ENCODE measurements around the gene AGBL4. TPM values are rescaled to one million over a fixed set of nuclear protein-coding genes. Genes with fewer than 3 reads are reported as not detected.
"Not testable (repeated sequence)": the region's sequence is repeated elsewhere in the genome, so short reads cannot be mapped to it uniquely, and the experiment has no call there.

The AGBL4 gene
- total RNA-seq, 1 donor from 2014 or later, result 0.52 TPM

DNA sequence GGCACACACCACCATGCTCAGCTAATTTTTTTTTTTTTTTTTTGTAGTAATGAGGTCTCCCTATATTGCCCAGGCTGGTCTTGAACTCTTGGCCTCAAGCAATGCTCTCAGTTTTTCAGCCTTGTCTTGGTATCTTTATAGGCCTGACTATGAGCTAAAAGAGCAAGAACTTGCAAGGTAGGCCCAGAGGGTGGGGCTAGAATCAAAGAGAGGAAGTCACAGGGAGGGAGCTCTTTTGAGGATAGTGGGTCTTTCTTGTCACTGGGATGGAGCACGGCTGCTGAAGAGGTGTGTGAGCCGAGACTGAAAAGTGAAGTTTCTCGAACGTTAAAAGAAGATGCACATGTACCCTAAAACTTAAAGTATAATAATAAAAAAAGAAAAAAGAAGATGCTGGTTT lies 987.1 kb downstream of the AGBL4 start:
- no peak for DNase-seq (ENCODE audit: low spot score)

DNA sequence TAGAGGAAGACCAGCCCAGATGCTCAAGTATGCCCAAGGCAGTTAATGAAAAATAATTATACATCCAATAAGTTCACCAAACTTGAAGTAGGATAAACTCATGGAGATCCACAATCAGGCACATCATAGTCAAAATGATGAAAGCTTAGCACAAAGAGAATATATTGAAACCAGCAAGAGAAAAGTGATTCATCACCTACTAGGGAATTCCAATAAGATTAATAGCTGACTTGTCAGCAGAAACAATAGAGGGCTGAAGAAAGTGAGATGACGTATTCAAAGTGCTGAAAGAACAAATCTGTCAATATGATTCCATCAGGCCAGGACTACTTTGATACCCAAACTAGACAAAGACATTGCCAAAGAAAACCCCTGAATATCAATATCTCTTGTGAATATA lies 995.4 kb downstream of the AGBL4 start:
- DNase-seq (ENCODE audit: low spot score), result no peak

DNA sequence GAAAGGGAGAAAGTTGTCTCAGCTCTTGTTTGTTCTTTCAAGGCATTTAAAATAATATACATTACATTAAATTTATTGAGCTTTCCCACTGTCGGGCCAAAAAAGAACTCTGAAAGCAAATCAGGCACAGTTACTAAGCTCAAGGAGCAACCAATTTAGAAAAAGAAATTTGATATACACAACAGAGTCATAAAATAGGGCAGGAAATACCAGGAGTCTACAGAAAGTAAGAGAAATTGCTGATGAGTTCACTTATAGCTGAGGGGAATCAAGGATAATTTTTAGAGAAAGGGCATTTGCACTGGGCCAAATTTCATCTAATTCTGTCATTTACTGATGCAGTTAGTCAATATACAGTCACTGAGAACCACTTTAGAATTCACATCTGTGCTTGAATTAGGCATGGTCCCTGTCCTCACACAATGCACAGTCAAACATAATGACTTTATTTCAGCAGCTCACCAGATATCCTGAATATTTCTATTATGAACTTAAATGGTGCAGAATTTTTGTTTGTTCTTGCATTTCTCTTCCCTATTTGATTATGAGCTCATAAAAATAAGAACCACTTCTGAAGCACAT lies 997.4 kb downstream of the AGBL4 start:
- DNase-seq (ENCODE audit: low spot score), result no peak

DNA sequence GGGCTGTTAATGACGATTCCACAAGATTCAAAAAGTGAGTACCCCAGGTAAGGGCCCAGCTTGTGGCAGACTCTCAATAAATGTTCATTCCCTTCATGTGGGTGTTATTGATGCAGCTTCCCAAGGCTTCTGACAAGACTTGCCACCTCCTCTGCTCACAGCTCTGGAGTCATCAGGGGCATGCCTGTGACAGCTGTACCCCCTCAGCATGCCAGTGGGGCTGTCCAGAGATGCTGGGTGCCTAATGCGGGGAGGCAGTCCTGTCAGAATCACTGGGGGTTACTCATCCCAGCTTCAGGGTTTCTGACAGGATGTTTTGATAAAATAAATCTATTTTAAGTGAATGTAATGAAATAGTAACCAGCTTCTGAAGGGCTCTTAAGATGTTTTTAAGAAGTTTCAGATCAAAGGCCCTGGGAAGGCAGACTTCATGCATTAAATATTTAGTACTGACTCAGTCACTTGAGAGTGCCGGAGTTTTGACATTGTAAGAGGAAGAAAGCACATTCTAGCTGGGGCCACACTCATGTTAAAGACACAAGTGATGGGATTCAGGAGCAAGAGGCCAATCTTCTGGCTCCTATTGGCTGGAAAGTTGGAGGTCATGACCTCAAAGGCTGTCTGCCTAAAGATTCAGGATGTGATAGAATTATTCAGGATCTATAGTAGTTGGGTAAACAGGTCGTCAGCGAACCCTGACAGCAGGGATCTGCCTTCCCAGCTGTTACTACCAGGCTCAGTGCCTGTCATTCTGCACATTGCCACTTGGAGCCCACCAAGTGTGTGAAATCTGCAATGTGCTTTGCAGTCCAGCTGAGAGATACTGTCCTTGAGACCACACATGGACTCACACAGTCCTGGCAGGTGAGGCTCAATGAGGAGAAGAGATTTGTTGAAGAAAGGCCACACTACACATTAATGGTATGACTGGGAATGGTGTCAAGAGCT lies 1007.5 kb downstream of the AGBL4 start:
- DNase-seq (ENCODE audit: low spot score), result no peak

DNA sequence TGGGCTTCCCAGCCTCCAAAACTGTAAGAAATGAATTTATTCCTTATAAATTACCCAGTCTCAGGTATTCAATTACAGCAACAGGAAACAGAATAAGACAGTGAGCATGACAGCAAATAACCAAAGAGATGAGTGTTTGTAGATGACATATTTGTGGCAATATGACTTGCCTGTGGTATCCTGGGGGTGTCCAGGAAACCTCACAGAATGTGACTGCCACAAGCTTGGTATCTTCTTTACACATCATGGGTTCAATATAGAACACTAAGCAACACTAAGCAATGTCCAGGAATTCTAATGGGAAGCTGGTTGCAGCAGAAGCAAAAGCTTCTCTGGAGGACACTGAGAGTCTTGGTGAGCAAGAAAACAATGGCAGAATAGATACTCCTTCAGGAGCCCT lies 1010.7 kb downstream of the AGBL4 start:
- no peak for DNase-seq (ENCODE audit: low spot score)

DNA sequence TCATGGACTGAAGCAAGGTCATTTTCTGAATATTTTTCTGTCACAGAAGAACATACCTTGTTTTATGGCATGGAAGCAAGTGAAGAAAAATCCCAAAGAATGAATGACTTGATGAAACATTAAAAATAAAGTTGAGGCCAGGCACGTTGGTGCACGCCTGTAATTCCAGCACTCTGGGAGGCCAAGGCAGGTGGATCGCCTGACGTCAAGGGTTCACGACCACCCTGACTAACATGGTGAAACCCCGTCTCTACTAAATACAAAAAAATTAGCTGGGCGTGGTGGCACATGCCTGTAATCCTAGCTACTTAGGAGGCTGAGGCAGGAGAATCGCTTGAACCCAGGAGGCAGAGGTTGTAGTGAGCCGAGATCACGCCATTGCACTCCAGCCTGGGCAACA lies 1020.8 kb downstream of the AGBL4 start:
- not testable (repeated sequence) for DNase-seq (ENCODE audit: low spot score)

DNA sequence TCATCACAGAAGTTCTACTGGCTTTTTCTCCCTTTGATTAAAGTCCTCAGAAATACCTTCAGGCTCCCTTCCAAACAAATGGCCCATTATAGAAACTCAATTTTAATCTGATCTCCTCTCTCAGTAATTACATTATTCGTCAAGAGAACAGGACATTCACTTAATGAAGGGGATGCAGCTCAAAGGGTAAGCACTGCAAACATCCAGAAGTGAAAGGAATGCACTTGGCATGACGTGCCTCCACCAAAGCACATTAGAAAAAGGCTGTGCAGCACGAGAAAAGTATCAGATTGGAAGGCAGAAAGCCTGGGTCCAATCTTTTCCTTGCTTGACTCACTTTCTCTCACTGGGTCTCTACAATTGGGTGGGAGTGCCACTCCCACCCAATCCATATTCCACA lies 1024.4 kb downstream of the AGBL4 start:
- no peak for DNase-seq (ENCODE audit: low spot score)

DNA sequence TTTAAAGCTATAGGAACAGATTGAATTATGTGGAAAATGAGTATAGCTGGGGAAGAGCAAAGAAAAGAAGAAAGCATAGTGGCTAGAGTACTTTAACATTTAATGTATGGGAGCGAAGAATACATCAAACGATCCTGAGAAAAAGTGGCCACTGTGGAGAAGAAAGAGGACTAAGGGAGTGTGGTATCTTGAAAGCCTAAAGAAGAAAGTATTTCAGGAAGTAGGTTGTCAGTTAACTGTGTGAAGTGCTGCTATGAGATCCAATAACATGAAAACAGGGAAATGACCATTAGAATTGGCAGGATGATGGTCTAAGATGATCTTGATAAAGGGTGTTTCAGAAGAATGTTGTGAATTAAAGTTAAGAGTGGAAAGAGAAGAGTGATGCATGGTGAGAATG lies 1027.4 kb downstream of the AGBL4 start:
- no peak for DNase-seq (ENCODE audit: low spot score)

DNA sequence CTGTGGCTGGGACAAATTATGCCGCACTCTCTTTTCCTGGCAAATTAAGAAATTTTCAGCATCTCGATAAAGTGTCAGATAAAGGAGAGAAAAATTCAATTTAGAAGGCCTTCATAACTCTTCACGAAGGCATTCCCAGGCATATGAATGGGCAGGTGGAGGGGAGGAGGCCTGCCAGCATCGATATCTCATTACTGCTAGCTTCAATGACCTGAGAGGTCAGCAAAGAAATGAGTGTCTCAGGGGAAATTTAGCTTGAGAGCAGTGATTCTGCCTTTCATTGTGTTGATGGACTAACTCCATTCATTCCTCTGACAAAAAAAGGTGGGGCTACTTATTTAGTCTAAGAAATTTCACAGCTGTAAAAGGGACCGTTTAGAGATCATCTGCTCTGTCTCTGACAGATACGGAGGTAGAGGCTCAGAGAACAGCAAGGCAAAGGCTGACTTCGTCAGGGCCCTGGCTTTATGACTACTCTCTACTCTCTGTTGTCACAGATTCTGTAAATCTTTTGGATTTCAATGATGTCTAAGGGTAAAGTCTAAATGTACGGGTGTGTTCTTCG lies 1035.0 kb downstream of the AGBL4 start:
- DNase-seq (ENCODE audit: low spot score), result no peak

DNA sequence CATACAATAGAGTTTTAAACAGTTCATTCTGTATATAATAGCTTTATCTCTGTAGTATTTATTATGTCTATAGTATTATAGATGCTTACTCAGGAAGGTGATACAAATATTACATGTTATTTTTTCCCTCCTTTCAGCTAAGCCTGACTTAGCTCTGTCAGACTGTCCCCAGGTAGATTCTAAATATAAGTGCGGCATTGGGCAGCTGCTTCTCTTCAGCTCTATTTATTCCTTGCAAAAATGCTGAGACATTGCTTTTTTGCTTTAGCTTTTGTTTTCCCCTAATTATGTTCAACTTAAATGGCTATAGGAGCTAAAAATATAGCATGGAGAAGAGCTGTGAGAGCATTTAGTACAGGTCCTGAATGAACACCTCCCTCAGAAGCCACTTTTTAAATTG lies 1043.8 kb downstream of the AGBL4 start:
- no peak for DNase-seq (ENCODE audit: low spot score)

DNA sequence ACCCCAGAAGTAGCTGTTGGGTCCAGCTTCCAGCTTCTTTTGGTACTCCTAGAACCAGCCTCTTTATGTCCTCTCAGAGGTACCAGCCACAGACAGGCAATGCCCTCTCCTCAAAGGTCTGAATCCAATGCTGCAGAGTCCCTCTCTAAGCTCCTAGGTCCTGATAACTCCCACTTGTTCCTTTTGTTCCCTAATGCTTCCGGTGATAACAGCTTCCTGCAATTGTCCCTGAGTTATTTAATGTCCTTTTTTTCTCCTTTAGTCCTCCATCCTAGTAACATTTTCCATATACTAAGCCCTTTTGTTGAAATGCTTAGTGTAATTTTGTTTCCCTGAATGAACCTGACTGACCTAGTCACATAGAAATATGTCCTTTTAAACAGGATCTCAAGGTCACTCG lies 1045.3 kb downstream of the AGBL4 start:
- no peak for DNase-seq (ENCODE audit: low spot score)

DNA sequence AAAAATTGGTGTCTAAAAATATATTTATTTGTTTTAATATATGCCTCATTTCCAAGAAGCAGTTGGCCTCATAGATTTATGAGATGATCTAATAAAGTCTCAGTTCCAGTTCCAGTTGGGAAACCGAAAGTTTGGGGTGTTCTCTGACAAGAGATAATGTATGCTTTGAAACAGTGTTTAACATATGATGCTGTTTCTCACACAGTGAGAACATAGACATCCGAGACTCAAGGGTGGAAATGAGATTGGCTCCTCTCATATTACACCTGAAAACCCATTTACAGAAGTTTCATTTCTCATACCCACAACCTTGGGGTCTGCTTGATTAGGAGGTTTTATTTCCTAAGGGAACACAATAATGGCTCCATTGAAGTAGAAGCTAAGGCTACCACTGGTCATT lies 1046.5 kb downstream of the AGBL4 start:
- no peak for DNase-seq (ENCODE audit: low spot score)

DNA sequence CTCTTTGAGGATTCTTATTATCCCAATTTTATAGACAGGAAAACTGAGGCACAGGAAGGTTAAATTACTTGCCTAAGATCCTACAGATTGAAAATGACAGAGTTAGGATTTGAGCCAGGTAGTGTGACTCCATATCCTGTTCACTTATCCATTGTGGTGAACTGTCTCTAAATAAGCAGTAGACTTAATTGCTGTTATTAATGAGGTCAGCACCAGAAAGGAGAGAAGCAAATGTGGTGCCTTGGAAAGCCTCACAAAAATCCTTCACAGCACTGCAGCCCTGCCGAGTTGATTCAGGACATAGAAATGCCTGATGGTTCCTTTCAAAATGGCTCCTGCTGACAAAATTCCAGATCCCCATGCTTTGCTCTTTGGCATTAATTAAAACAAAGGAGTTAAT lies 1053.8 kb downstream of the AGBL4 start:
- no peak for DNase-seq (ENCODE audit: low spot score)

DNA sequence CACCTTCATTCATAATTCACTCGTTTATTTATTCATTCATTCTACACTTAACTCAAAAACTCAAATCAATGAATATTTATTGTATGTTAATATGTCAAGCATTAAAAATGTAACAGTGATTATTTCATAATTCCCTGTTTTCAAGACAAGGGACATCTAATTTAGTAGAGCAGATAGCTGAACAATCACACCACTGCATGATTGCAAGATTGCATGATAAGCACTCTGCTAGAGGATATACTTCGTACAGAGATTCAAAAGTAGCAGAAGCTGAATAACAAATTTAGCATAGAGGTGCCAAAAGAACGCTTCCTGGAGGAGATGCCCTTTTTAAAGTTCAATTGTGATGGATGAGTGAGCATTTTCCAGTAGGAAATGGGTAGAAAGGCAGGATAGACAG lies 1056.4 kb downstream of the AGBL4 start:
- no peak for DNase-seq (ENCODE audit: low spot score)

DNA sequence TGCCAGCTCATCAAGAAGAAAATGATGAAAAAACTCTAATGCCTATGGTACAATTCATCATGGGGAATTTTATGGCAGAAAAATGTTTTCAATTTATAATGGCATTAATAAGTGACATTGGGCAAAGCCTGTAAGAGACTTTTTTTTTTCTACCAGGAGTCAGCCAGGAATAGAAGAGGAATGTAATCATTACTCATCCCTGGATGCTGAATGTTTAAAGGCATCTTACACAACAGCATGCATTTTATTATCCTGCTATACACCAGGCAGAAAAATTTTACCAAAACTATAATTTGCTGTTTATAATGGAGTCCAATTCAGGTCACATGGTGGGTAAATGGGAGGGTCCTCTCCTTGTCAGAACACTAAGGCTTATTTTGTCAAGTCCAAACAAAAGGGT lies 1057.2 kb downstream of the AGBL4 start:
- no peak for DNase-seq (ENCODE audit: low spot score)

DNA sequence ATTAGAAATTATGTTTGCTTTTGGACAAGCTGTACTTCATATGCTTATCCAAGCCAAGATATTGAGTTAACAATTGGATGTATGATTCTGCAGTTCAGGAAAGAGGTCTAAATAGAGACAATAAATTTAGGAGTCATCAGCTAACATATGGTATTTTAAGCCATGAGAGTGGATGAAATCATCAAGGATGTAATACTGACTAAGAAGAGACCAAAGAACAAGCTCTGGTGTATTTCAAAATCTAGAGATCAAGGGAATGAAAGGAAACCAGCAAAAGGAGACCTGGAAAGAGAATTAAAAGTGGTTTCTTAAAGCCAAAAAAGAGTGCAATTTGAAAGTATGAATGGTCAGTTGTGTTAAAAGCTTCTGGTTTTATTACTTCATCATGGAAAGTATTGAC lies 1063.4 kb downstream of the AGBL4 start:
- no peak for DNase-seq (ENCODE audit: low spot score)

DNA sequence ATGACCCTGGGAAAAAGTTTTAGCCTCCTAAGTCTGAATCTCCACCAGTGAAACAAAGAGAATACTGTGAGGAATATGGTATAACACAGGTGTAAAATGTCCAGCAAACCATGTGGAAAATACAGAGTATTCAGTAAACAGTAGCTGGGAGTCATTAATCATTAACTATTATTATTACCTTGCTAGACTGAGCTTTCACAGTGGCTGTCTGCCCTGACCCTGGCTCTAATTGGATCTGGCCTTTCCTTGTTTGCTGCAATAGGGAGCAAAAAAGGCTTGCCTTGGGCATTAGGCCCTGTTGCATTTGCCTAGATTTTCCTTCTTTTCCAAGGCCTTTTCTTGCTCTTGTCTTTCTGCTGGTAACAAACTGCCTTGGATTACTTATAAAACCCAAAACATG lies 1068.0 kb downstream of the AGBL4 start:
- no peak for DNase-seq (ENCODE audit: low spot score)

DNA sequence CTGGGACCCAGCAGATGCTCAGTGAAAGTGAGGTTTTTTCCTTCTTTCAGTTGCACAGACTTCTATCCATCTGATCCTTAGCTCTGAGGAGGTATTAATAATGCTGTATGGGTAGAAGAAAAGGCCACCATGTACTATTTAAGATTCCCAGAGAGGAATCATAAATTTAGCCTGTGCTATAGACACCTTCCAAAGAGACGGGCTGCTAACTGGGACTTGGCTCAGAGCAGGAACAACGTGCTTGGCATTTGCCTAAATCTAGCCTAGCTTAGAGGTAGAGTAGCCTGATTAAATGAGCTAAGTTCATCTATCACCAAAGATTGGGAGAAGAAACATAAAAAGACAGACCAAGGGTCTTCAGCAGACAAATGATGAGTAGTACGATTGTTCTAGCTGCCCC lies 1070.1 kb downstream of the AGBL4 start:
- no peak for DNase-seq (ENCODE audit: low spot score)

DNA sequence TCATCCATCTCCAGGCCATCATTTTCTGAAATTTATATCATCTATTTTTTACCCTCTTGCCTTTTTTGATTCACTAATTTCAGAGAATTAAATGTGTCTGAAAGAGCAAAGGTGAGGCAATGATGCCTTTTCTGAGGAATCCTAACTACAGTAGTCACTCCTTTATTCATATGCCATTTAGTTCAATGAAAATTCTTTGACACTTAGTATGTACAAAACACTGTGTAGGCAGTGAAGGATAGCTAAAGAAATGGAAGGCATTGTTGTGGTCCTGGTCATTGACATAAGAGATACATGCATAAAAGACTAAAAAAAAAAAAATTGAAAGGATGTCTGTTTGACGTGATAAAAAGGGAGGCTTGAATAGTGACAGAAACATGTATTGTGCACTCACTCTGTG lies 1075.2 kb downstream of the AGBL4 start:
- DNase-seq (ENCODE audit: low spot score), result no peak

DNA sequence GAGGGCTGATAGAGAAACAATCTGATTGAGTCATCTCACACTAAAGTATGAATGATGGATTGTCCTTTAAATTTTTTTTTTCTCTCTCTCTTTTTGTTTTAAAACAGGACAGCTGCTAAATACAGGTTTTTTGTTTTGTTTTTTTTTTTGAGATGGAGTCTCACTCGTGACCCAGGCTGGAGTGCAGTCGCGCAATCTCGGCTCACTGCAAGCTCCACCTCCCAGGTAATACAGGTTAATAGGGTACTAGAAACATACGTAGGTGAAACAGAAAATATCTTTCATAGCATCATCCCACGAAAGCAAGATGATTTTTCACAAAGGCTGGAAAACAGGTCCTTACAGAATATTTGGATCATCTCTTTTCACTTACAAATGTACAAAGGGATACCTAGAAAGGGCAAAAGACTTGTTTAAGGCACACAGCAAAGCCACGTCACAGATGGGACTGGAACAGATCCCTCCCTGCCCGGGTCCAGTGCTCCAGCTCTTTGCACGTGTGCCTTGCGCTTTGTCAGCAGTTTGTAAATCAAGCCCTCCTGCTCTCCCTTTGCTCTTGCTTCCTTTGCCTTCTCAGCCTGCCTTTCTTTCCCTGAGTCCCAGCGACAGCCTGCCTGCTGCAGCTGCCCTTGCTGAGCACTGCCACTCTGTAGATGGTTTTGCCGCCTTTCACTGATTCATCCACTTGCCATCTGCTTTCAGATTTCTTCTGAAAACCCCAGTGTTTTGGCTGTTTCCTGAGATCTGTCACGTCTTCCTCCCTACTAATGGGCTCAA lies 1075.8 kb downstream of the AGBL4 start:
- no peak for DNase-seq (ENCODE audit: low spot score)

DNA sequence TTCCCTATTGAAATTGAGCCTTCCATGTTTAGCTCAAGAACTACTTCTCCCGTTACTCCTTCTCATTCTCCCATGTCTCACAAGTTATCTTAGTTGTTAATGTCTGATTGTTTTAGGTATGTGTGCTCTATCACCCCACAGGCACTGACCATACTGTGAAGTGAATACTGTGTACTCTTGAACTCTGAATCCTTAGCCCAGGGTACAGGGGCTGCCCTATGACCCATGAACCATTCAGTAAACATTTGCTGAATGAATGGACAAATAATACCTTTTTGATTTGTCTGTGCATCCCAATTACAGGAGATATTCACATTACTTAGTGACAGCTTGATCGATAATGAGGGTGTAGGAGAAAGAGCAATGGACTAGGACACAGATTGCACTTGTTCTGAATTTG lies 1077.7 kb downstream of the AGBL4 start:
- no peak for DNase-seq (ENCODE audit: low spot score)

DNA sequence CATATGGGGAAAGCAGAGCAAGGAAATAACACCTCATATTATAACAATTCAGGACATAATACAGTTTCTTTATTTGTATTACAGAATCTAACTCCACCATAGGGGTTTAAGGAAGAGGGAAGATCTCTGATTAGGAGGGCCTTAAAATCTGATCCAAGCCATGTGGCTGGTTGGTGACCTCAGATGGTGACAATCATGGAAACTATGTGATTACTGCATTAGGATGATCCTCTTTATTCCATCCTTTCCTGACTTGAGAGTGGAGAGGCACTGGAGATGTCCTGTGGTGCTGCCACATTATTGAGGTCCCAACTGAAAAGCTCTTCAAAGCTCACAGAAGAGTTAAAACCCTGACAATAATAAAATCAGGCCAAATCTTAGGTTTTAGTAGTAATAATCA lies 1078.9 kb downstream of the AGBL4 start:
- DNase-seq (ENCODE audit: low spot score), result no peak

Data from mucosa of gallbladder (tissue), 1 donor.